CD4-positive, alpha-beta T cell treated with Interleukin-4 for 1 hour (primary cell): ENCODE measurements around the gene GET4.
"Not testable (repeated sequence)": the region's sequence is repeated elsewhere in the genome, so short reads cannot be mapped to it uniquely, and the experiment has no call there.

Experiments
- DNase-seq, 2 donors: peaks; one replicate each; pipeline ENCODE4 v3.0.0-alpha.2; 2020 to 2022

The GET4 gene

GRCh38 chr7:871900-872537, 4.3 kb upstream of the GET4 start:
- no peak for DNase-seq

- DNase-seq, result not testable (repeated sequence)
These were observed 3.7 kb upstream of the GET4 start for GRCh38 chr7:872685-873084.

- DNase-seq, result peak; percentile 76 to 81
These were observed 2.9 kb upstream of the GET4 start for GRCh38 chr7:873367-874002.

GRCh38 chr7:874031-874749, 2.2 kb upstream of the GET4 start:
- no peak for DNase-seq

GRCh38 chr7:875051-875450, 1.3 kb upstream of the GET4 start:
- no peak for DNase-seq

GRCh38 chr7:875476-876076, 778 bp upstream of the GET4 start:
- no peak for DNase-seq

GRCh38 chr7:876972-877311, 588 bp downstream of the GET4 start:
- DNase-seq, result no peak

- peak in 1 of 2 donors; percentile 10 for DNase-seq
These were observed 1.2 kb downstream of the GET4 start for GRCh38 chr7:877312-878232.

GRCh38 chr7:879093-879492, 2.7 kb downstream of the GET4 start:
- no peak for DNase-seq

- DNase-seq, result no peak
These were observed 3.4 kb downstream of the GET4 start for GRCh38 chr7:879706-880105.

GRCh38 chr7:880450-880849, 4.1 kb downstream of the GET4 start:
- DNase-seq, result no peak

GRCh38 chr7:881441-882234, 5.3 kb downstream of the GET4 start:
- DNase-seq, result no peak

- no peak for DNase-seq
These were observed 6.1 kb downstream of the GET4 start for GRCh38 chr7:882336-883035.

- no peak for DNase-seq
These were observed 7.0 kb downstream of the GET4 start for GRCh38 chr7:883055-884021.

GRCh38 chr7:884191-885003, 8.0 kb downstream of the GET4 start:
- no peak for DNase-seq

- no peak for DNase-seq
These were observed 9.0 kb downstream of the GET4 start for GRCh38 chr7:885261-885892.

GRCh38 chr7:885893-886625, 9.7 kb downstream of the GET4 start:
- no peak for DNase-seq
